GM18508 (cell line): ENCODE data around the gene TEF.

ENCODE experiments used
- ATAC-seq: cut with Tn5 transposase; IDR thresholded peaks from one replicate; pipeline ENCODE4 v1.9.1; 2021; ENCODE audit warnings: moderate number of reproducible peaks; ENCODE audit not compliant: insufficient read depth, unreplicated experiment

TEF gene

GRCh38 chr22:41446057-41446501 lies 64.3 kb downstream of the TEF start:
- no peak for ATAC-seq

GRCh38 chr22:41446639-41447434 lies 65.1 kb downstream of the TEF start, which contains the start of gene TOB2:
TSS of gene TOB2 (minus strand) at chr22:41446801. CDS start at chr22:41437345, 9,456 bp downstream.
- ATAC-seq = no peak

- no peak for ATAC-seq
These were observed 65.9 kb downstream of the TEF start for GRCh38 chr22:41447435-41448188.

GRCh38 chr22:41448189-41448808 lies 66.6 kb downstream of the TEF start:
- ATAC-seq = peak; percentile 46
